Endothelial cell of umbilical vein (primary cell): ENCODE measurements around the gene SRL.

Experiments used
- GATA2 ChIP-seq: IDR thresholded peaks from 2 replicates; pipeline ENCODE4 v1.7.0; 2011; ENCODE audit warnings: low read depth, mild to moderate bottlenecking, moderate library complexity, mixed read lengths, low read length; ENCODE audit not compliant: insufficient read length, insufficient read depth
- POLR2AphosphoS5 ChIP-seq: IDR thresholded peaks from 2 replicates; pipeline ENCODE4 v1.6.1; 2012; ENCODE audit warnings: low read depth, mild to moderate bottlenecking, control low read depth, low read length, moderate library complexity; ENCODE audit not compliant: insufficient read depth
- TF ChIP-seq, protein P1 (sequence below), 2 donors: IDR thresholded peaks; 1 replicate in 1 of 2; 2 replicates in 1 of 2; pipeline ENCODE4 v1.5.1; 2011; ENCODE audit warnings: low read length in 2 of 2, mild to moderate bottlenecking in 2 of 2, moderate library complexity in 2 of 2, control low read depth in 1 of 2, inconsistent platforms in 1 of 2, low read depth in 1 of 2; ENCODE audit not compliant: insufficient read depth in 1 of 2; ENCODE audit errors: extremely low read depth in 1 of 2
- TF ChIP-seq, protein P2 (sequence below): IDR thresholded peaks from 2 replicates; pipeline ENCODE4 v1.6.1; 2011; ENCODE audit not compliant: insufficient read depth, insufficient read length

DNA sequence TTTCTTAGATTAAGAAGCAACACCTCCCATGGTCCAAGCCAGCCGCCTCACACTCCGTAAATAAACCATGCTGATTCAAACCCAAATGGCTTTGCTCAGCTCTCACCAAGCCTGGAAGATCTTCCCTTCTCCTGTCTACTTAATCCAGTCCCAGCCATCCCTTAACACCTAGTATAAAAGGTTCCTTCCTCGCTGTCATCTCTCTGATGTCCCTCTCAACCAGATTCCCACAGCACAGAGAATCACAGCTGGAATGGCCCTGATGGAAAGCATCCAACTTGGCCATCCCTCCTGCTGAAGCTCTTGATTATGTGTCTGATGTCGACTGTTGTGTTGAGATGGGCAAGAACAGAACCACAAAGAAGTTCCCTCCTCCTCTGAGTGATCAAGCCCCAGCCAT lies 75.1 kb downstream of the SRL start:
- TF ChIP-seq, protein P1, sequence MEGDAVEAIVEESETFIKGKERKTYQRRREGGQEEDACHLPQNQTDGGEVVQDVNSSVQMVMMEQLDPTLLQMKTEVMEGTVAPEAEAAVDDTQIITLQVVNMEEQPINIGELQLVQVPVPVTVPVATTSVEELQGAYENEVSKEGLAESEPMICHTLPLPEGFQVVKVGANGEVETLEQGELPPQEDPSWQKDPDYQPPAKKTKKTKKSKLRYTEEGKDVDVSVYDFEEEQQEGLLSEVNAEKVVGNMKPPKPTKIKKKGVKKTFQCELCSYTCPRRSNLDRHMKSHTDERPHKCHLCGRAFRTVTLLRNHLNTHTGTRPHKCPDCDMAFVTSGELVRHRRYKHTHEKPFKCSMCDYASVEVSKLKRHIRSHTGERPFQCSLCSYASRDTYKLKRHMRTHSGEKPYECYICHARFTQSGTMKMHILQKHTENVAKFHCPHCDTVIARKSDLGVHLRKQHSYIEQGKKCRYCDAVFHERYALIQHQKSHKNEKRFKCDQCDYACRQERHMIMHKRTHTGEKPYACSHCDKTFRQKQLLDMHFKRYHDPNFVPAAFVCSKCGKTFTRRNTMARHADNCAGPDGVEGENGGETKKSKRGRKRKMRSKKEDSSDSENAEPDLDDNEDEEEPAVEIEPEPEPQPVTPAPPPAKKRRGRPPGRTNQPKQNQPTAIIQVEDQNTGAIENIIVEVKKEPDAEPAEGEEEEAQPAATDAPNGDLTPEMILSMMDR (IDR thresholded peaks at IDR 0.05; ENCODE audit: extremely low read depth in 1 of 2, insufficient read depth in 1 of 2, low read depth in 1 of 2, low read length in 2 of 2): no peak
- TF ChIP-seq POLR2AphosphoS5 (no peak), GATA2 (no peak)
- TF ChIP-seq, protein P2, sequence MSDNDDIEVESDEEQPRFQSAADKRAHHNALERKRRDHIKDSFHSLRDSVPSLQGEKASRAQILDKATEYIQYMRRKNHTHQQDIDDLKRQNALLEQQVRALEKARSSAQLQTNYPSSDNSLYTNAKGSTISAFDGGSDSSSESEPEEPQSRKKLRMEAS: no peak
